Osteocyte (in vitro differentiated cells): ENCODE data around the gene RUFY1. TPM values are rescaled to one million over a fixed set of nuclear protein-coding genes. Genes with fewer than 3 reads are reported as not detected.

ENCODE experiments used
- DNase-seq: peaks from one replicate; pipeline ENCODE4 v3.0.0; 2021; ENCODE audit warnings: mixed read lengths; ENCODE audit not compliant: unreplicated experiment; ENCODE audit errors: extremely low spot score
- H3K27ac Mint-ChIP-seq: one replicate; pipeline ENCODE4 v1.8.0; 2021; ENCODE audit warnings: mild to moderate bottlenecking, mixed read lengths; ENCODE audit not compliant: unreplicated experiment
- H3K27me3 Mint-ChIP-seq: one replicate; pipeline ENCODE4 v1.8.0; 2021; ENCODE audit warnings: mixed read lengths; ENCODE audit not compliant: unreplicated experiment
- H3K36me3 Mint-ChIP-seq: one replicate; pipeline ENCODE4 v1.8.0; 2021; ENCODE audit warnings: mixed read lengths; ENCODE audit not compliant: unreplicated experiment
- H3K4me1 Mint-ChIP-seq: one replicate; pipeline ENCODE4 v1.8.0; 2021; ENCODE audit warnings: mixed read lengths; ENCODE audit not compliant: unreplicated experiment
- H3K4me3 Mint-ChIP-seq: one replicate; pipeline ENCODE4 v1.8.0; 2021; ENCODE audit warnings: mild to moderate bottlenecking, moderate library complexity, mixed read lengths; ENCODE audit not compliant: unreplicated experiment
- H3K9me3 Mint-ChIP-seq: one replicate; pipeline ENCODE4 v1.8.0; 2021; ENCODE audit warnings: mixed read lengths; ENCODE audit not compliant: unreplicated experiment
- total RNA-seq: library from RNA; stranded (reverse); gene quantifications from 2 replicates; pipeline ENCODE4 v1.2.1, GENCODE V29; 2021
- TF ChIP-seq, protein P1 (sequence below): fragments of 200-600 bp; sonication (generic); IDR thresholded peaks from 2 replicates; pipeline ENCODE4 v1.5.0; 2021; ENCODE audit warnings: antibody characterized with exemption, mild to moderate bottlenecking, moderate library complexity

Gene RUFY1
- total RNA-seq, 1 donor from 2014 or later, result 46.5 TPM

DNA sequence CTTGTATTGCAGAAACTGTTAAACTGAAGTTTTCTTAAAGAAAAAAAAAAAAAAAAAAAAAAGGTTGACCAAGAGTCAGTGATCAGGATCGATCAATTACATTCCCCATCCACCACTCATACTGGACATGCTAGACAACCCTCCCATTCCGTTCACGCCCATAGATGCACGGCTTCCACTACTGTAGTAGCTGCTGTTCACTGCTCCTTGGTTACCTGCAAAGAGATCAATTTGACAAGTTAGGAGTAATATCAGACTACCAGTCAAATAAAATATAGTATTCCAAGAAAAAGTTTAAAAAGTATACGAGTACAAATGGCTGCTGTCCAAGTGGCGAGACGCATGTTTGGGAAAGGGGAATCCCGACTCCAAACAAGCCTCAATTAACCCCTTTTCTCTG, 64.4 kb downstream of the RUFY1 start:
- Mint-ChIP-seq H3K27me3 (no peaks in the 10 kb centered on the region), H3K9me3 (no peaks in the 10 kb centered on the region), H3K36me3 (peaks cover 75% of the 10 kb centered on the region), H3K4me1 (peaks cover 54% of the 10 kb centered on the region), H3K4me3 (no peak overlapping the region), H3K27ac (peak overlapping the region; percentile 40)
- no peak for DNase-seq
- TF ChIP-seq, protein P1, sequence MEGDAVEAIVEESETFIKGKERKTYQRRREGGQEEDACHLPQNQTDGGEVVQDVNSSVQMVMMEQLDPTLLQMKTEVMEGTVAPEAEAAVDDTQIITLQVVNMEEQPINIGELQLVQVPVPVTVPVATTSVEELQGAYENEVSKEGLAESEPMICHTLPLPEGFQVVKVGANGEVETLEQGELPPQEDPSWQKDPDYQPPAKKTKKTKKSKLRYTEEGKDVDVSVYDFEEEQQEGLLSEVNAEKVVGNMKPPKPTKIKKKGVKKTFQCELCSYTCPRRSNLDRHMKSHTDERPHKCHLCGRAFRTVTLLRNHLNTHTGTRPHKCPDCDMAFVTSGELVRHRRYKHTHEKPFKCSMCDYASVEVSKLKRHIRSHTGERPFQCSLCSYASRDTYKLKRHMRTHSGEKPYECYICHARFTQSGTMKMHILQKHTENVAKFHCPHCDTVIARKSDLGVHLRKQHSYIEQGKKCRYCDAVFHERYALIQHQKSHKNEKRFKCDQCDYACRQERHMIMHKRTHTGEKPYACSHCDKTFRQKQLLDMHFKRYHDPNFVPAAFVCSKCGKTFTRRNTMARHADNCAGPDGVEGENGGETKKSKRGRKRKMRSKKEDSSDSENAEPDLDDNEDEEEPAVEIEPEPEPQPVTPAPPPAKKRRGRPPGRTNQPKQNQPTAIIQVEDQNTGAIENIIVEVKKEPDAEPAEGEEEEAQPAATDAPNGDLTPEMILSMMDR, result no peak

DNA sequence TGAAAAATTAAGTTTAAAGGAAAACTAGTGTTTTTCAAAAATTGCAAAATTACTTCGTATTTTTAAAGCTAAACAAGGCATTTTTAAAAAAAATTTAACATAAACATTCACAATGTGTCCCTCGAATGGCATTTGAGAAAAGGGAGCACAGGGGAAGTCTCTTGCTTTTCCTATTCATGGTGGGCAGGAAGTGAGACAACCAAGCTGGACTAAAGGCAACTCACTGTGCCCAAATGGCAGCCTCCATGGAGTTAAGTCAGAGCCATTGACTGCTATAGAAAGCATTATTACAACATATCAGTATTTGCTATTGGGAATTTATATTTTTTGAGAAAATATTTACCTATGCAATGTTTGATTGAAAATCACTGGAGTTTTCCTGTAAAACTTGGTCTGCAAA, 64.8 kb downstream of the RUFY1 start:
- no peak for DNase-seq
- H3K4me1 Mint-ChIP-seq, result peaks cover 57% of the 10 kb centered on the region
- H3K27me3 Mint-ChIP-seq, result no peaks in the 10 kb centered on the region
- H3K36me3 Mint-ChIP-seq, result peaks cover 76% of the 10 kb centered on the region
- H3K9me3 Mint-ChIP-seq, result no peaks in the 10 kb centered on the region
- TF ChIP-seq, protein P1, result no peak
- H3K27ac Mint-ChIP-seq, result peak overlapping the region; percentile 40
- no peak overlapping the region for H3K4me3 Mint-ChIP-seq

DNA sequence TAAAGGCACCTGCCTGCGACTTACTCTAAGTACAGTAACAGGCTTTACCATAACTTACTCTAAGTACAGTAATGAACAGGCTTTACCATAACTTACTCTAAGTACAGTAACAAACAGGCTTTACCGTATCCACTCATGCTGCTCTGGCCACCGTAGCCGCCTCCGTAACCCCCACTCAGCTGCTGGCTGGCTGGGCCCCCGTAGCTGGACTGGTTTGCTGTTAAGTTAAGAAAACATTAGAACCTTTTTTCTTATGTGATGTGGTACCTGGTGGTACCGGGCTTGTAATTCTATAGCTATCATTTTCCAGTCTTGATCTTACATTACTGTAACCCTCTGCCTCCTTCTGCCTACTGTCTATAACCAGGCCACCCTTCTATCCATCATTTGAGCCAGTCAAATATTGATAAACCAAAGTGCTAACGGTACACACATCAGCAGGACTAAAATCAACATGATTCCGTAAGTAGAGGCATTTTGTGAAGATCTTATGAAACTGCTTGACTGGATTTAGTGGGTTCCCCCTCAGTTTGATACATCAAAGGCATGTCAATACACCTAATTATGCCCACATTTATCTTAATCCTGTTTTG, 65.7 kb downstream of the RUFY1 start:
- TF ChIP-seq, protein P1, result no peak
- Mint-ChIP-seq H3K27ac (peak overlapping the region; percentile 38), H3K27me3 (no peaks in the 10 kb centered on the region), H3K36me3 (peaks cover 79% of the 10 kb centered on the region), H3K9me3 (no peaks in the 10 kb centered on the region), H3K4me1 (peaks cover 61% of the 10 kb centered on the region), H3K4me3 (no peak overlapping the region)
- no peak for DNase-seq

DNA sequence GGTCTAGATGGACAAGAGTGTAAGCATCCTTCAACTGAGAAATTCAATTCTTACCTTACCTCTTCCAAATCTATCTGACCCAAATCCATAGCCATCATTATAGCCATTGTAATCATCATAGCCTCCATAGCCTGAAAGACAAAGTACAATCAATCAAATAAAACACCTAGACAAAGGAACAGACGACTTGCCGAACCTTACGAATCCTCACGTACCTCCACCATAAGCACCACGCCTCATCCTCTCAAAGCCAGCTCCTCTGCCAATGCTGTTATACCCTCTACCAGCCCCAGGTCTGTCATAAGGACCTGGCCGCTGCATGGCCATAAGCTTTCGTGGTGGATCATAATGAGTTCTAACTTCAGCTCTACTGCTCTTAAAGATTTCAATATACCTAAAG, 67.6 kb downstream of the RUFY1 start:
- DNase-seq, result no peak
- no peaks in the 10 kb centered on the region for H3K27me3 Mint-ChIP-seq
- H3K4me1 Mint-ChIP-seq, result peaks cover 60% of the 10 kb centered on the region
- H3K4me3 Mint-ChIP-seq, result peak overlapping the region; percentile 20
- H3K27ac Mint-ChIP-seq, result peak overlapping the region; percentile 66
- TF ChIP-seq, protein P1, result no peak
- H3K9me3 Mint-ChIP-seq, result no peaks in the 10 kb centered on the region
- peaks cover 84% of the 10 kb centered on the region for H3K36me3 Mint-ChIP-seq

DNA sequence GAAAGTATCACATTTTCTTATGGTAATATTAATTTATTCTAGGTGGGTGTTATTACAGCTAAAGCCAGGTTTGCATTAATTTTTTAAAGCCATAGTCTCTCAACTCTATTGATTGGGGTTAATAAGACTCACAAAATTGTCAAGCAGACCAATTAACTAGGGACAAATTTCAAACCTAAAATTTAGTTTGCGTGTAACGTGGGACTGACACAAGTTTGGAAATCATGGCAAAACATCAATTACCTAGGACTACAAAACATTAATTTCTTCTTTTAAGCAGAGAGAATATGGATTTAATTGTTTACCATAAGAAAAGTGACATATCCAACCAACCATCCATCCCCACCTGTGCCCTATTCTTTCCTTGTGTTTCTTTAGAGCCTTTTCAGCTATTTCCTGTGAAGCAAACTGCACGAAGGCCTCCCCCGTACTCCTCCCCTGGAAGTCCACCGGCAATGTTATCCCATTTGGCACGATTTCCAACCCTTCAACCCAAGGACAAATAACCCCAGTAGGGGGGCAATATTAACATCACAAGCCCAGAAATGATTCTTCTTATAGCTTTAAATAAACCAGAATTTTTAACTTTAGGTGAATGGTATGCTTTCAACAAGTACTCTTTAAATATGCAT, 68.7 kb downstream of the RUFY1 start:
- peak overlapping the region; percentile 97 for H3K4me3 Mint-ChIP-seq
- no peaks in the 10 kb centered on the region for H3K9me3 Mint-ChIP-seq
- H3K4me1 Mint-ChIP-seq, result peaks cover 53% of the 10 kb centered on the region
- no peaks in the 10 kb centered on the region for H3K27me3 Mint-ChIP-seq
- DNase-seq, result no peak
- TF ChIP-seq, protein P1, result no peak
- peak overlapping the region; percentile 74 for H3K27ac Mint-ChIP-seq
- peaks cover 76% of the 10 kb centered on the region for H3K36me3 Mint-ChIP-seq
